ENCODE measurements around the gene SETBP1.

Gene SETBP1

GRCh38 chr18:44743631-44744030, 62.9 kb downstream of the SETBP1 start:
- no peak for DNase-seq (ENCODE audit: low spot score)
- in situ Hi-C loops (cut with MboI; ENCODE audit: low sequenced_read_pairs, unreplicated experiment) = no loop called here
- TF ChIP-seq, protein P1, sequence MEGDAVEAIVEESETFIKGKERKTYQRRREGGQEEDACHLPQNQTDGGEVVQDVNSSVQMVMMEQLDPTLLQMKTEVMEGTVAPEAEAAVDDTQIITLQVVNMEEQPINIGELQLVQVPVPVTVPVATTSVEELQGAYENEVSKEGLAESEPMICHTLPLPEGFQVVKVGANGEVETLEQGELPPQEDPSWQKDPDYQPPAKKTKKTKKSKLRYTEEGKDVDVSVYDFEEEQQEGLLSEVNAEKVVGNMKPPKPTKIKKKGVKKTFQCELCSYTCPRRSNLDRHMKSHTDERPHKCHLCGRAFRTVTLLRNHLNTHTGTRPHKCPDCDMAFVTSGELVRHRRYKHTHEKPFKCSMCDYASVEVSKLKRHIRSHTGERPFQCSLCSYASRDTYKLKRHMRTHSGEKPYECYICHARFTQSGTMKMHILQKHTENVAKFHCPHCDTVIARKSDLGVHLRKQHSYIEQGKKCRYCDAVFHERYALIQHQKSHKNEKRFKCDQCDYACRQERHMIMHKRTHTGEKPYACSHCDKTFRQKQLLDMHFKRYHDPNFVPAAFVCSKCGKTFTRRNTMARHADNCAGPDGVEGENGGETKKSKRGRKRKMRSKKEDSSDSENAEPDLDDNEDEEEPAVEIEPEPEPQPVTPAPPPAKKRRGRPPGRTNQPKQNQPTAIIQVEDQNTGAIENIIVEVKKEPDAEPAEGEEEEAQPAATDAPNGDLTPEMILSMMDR (IDR thresholded peaks at IDR 0.05; ENCODE audit: borderline replicate concordance, control extremely low read depth, extremely low read depth, insufficient read depth, missing control alignments) = no peak

- DNase-seq (ENCODE audit: low spot score) = no peak
- in situ Hi-C loops (cut with MboI; ENCODE audit: low sequenced_read_pairs, unreplicated experiment) = no loop called here
- TF ChIP-seq, protein P1 (IDR thresholded peaks at IDR 0.05; ENCODE audit: borderline replicate concordance, control extremely low read depth, extremely low read depth, insufficient read depth, missing control alignments) = no peak
These were observed 63.8 kb downstream of the SETBP1 start for GRCh38 chr18:44744161-44745121.

DNA sequence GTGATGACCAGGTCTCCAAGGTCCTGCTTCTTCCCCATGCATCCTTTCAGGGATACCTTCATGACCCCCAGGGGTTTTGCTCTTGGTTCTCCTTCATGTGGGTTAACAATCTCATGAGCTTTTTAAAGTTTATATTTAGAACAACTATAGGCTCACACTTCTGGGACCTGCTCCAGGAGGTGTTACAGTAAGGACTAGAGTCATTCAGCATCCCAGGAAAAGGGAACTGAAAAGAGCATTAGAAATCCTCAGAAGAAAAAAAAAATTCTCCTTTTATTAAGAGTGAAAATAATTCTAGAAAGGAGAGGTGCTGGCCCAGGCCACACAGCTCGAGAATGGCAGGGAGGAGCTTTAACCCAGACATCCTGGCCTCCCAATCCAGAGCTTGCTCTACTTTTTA, 66.5 kb downstream of the SETBP1 start:
- in situ Hi-C loops (cut with MboI; ENCODE audit: low sequenced_read_pairs, unreplicated experiment) = no loop called here
- TF ChIP-seq, protein P1 (IDR thresholded peaks at IDR 0.05; ENCODE audit: borderline replicate concordance, control extremely low read depth, extremely low read depth, insufficient read depth, missing control alignments) = no peak
- no peak for DNase-seq (ENCODE audit: low spot score)

GRCh38 chr18:44748582-44748981, 67.9 kb downstream of the SETBP1 start:
- no peak for DNase-seq (ENCODE audit: low spot score)
- TF ChIP-seq, protein P1 (IDR thresholded peaks at IDR 0.05; ENCODE audit: borderline replicate concordance, control extremely low read depth, extremely low read depth, insufficient read depth, missing control alignments) = no peak
- in situ Hi-C loops (cut with MboI; ENCODE audit: low sequenced_read_pairs, unreplicated experiment) = no loop called here

DNA sequence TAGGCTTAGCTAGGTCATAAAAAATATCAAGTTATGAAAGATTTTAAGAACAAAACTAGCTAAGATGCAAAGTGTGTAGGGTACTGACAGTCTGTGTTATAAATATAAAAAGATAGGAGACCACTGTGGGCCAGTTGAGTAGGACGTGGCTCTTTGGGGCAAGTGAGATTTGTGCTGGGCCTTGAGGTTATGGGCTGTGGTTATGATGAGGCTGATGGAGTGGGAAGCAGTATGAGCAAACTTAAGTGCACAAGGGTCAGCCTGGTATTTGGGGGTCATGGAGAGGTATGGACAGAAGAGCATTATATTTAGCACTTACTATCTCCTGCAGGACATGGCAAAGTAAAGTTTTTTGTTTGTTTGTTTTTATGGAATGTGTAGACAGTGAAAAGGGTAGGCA, 70.1 kb downstream of the SETBP1 start:
- no peak for DNase-seq (ENCODE audit: low spot score)
- TF ChIP-seq, protein P1 (IDR thresholded peaks at IDR 0.05; ENCODE audit: borderline replicate concordance, control extremely low read depth, extremely low read depth, insufficient read depth, missing control alignments) = no peak
- in situ Hi-C loops (cut with MboI; ENCODE audit: low sequenced_read_pairs, unreplicated experiment) = no loop called here

- in situ Hi-C loops (cut with MboI; ENCODE audit: low sequenced_read_pairs, unreplicated experiment) = no loop called here
- TF ChIP-seq, protein P1 (IDR thresholded peaks at IDR 0.05; ENCODE audit: borderline replicate concordance, control extremely low read depth, extremely low read depth, insufficient read depth, missing control alignments) = no peak
These were observed 73.9 kb downstream of the SETBP1 start for GRCh38 chr18:44754567-44754966.

More at GRCh38 chr18:44754567-44754966, 73.9 kb downstream of the SETBP1 start:
- DNase-seq (ENCODE audit: low spot score) = no peak

All from GM13976 (cell line).